IMR-90 (cell line): Measurements from ENCODE around the gene COX4I1. TPM values are rescaled to one million over a fixed set of nuclear protein-coding genes. Genes with fewer than 3 reads are reported as not detected.
A peak's percentile ranks its signal among the peaks of the same experiment; 100 is the strongest.

ENCODE experiments used
- ATAC-seq: fragments of 200-7000 bp; cut with Tn5 transposase; 2 replicates; pipeline ENCODE4 v1.9.1; 2020; ENCODE audit warnings: low read depth, mild to moderate bottlenecking, moderate library complexity
- BruUV-seq: library from RNA; stranded (reverse); fragments of 400-500 nt; replicated peaks from 2 replicates; lab custom pipeline; 2021; lab: Mats Ljungman, UMichigan
- CTCF ChIA-PET: fragments of 300-600 bp; formaldehyde crosslinking; extraction: SDS; loops from one replicate; lab custom pipeline; 2021; ENCODE audit warnings: antibody characterized with exemption; lab: Yijun Ruan, JAX
- POLR2A ChIA-PET: fragments of 300-600 bp; sonication (Branson Sonifier 250); formaldehyde crosslinking; loops from one replicate; lab custom pipeline; 2022; ENCODE audit warnings: antibody characterized with exemption; ENCODE audit not compliant: unreplicated experiment; lab: Charles Lee
- DNase-seq: peaks from one replicate; pipeline ENCODE4 v3.0.0; 2013
- H2AFZ ChIP-seq: replicated peaks from 2 replicates; pipeline ENCODE3; 2013; ENCODE audit warnings: low read length, mild to moderate bottlenecking; ENCODE audit not compliant: poor library complexity
- H2AK5ac ChIP-seq: 2 replicates; pipeline ENCODE4 v1.6.1; 2013; ENCODE audit warnings: low read depth, low read length, inconsistent platforms
- H2AK9ac ChIP-seq: replicated peaks from 2 replicates; pipeline ENCODE3; 2013; ENCODE audit warnings: mild to moderate bottlenecking, low read depth, low read length, moderate library complexity; ENCODE audit not compliant: poor library complexity
- H2BK120ac ChIP-seq: 2 replicates; pipeline ENCODE4 v1.6.1; 2013; ENCODE audit warnings: low read depth, low read length, inconsistent platforms
- H2BK15ac ChIP-seq: 3 replicates; pipeline ENCODE4 v1.6.1; 2013; ENCODE audit warnings: low read depth, low read length, inconsistent platforms
- H2BK20ac ChIP-seq: 2 replicates; pipeline ENCODE4 v1.6.1; 2013; ENCODE audit warnings: low read depth, mild to moderate bottlenecking, inconsistent platforms, low read length, moderate library complexity
- H2BK5ac ChIP-seq: 2 replicates; pipeline ENCODE4 v1.6.1; 2013; ENCODE audit warnings: mild to moderate bottlenecking, low read depth, low read length, inconsistent platforms; ENCODE audit not compliant: poor library complexity, severe bottlenecking
- H3K14ac ChIP-seq: replicated peaks from 2 replicates; pipeline ENCODE4 v1.6.1; 2013; ENCODE audit warnings: low read depth, low read length, inconsistent platforms
- H3K18ac ChIP-seq: 2 replicates; pipeline ENCODE4 v1.6.1; 2013; ENCODE audit warnings: low read depth, low read length, control low read depth
- H3K23ac ChIP-seq: 2 replicates; pipeline ENCODE4 v1.6.1; 2013; ENCODE audit warnings: low read depth, low read length, inconsistent platforms
- H3K27ac ChIP-seq: 2 replicates; pipeline ENCODE4 v1.5.1; 2013; ENCODE audit warnings: mild to moderate bottlenecking, control low read depth, low read length; ENCODE audit not compliant: insufficient read depth
- H3K27me3 ChIP-seq: 2 replicates; pipeline ENCODE4 v1.6.1; 2013; ENCODE audit warnings: low read length; ENCODE audit not compliant: control insufficient read depth, insufficient read depth
- H3K36me3 ChIP-seq: 2 replicates; pipeline ENCODE4 v1.6.1; 2013; ENCODE audit warnings: low read length, mixed read lengths; ENCODE audit not compliant: control insufficient read depth, insufficient read depth
- H3K4ac ChIP-seq: 2 replicates; pipeline ENCODE4 v1.6.1; 2013; ENCODE audit warnings: low read depth, low read length, inconsistent platforms
- H3K4me1 ChIP-seq: 2 replicates; pipeline ENCODE4 v1.6.1; 2013; ENCODE audit warnings: low read length, mixed read lengths; ENCODE audit not compliant: control insufficient read depth, insufficient read depth
- H3K4me2 ChIP-seq: 2 replicates; pipeline ENCODE4 v1.6.1; 2013; ENCODE audit warnings: low read depth, mild to moderate bottlenecking, control low read depth, low read length, moderate library complexity
- H3K4me3 ChIP-seq: 2 replicates; pipeline ENCODE4 v1.5.1; 2013; ENCODE audit warnings: low read depth, mild to moderate bottlenecking, control low read depth, low read length, moderate library complexity; ENCODE audit not compliant: insufficient read depth
- H3K56ac ChIP-seq: 2 replicates; pipeline ENCODE4 v1.6.1; 2013; ENCODE audit warnings: low read length, inconsistent platforms; ENCODE audit not compliant: insufficient read depth; ENCODE audit errors: extremely low read depth
- H3K79me1 ChIP-seq, 2 experiments: 2 replicates each; pipeline ENCODE4 v1.6.1; 2013; ENCODE audit warnings: low read length in 2 of 2, inconsistent platforms in 1 of 2, low read depth in 1 of 2
- H3K9ac ChIP-seq: 2 replicates; pipeline ENCODE4 v1.6.1; 2013; ENCODE audit warnings: low read depth, low read length, control low read depth
- H3K9me1 ChIP-seq: 2 replicates; pipeline ENCODE4 v1.6.1; 2013; ENCODE audit warnings: low read length, inconsistent platforms; ENCODE audit not compliant: insufficient read depth
- H3K9me3 ChIP-seq: 2 replicates; pipeline ENCODE4 v1.6.1; 2013; ENCODE audit warnings: low read length; ENCODE audit not compliant: control insufficient read depth, insufficient read depth
- H4K20me1 ChIP-seq: 2 replicates; pipeline ENCODE4 v1.6.1; 2013; ENCODE audit warnings: low read length, inconsistent platforms; ENCODE audit not compliant: insufficient read depth
- H4K5ac ChIP-seq: 2 replicates; pipeline ENCODE4 v1.6.1; 2013; ENCODE audit warnings: mild to moderate bottlenecking, low read depth, low read length, control low read depth
- H4K8ac ChIP-seq, 2 experiments: 2 replicates each; pipeline ENCODE4 v1.6.1; 2013; ENCODE audit warnings: low read depth in 2 of 2, low read length in 2 of 2, control low read depth in 1 of 2, inconsistent platforms in 1 of 2
- H4K91ac ChIP-seq: 2 replicates; pipeline ENCODE4 v1.6.1; 2013; ENCODE audit warnings: low read depth, low read length, inconsistent platforms; ENCODE audit not compliant: insufficient read depth
- BHLHE40 ChIP-seq: fragments of 150-350 bp; IDR thresholded peaks from 2 replicates; pipeline ENCODE4 v1.6.1; 2016; ENCODE audit warnings: mild to moderate bottlenecking, low read depth, low read length
- CEBPB ChIP-seq: IDR thresholded peaks from 2 replicates; pipeline ENCODE4 v1.6.1; 2012; ENCODE audit warnings: low read depth, low read length, improper control_type of control experiment
- CHD1 ChIP-seq: IDR thresholded peaks from 2 replicates; pipeline ENCODE4 v1.6.1; 2012; ENCODE audit warnings: low read depth, low read length, improper control_type of control experiment
- CTCF ChIP-seq: conservative IDR thresholded peaks from 2 replicates; pipeline ENCODE4 v1.5.1; 2012; ENCODE audit warnings: mild to moderate bottlenecking, low read depth, low read length, improper control_type of control experiment
- FOS ChIP-seq: fragments of 150-350 bp; IDR thresholded peaks from 2 replicates; pipeline ENCODE4 v1.6.1; 2016; ENCODE audit warnings: low read depth, low read length
- MAFK ChIP-seq: IDR thresholded peaks from 2 replicates; pipeline ENCODE4 v1.6.1; 2012; ENCODE audit warnings: low read depth, low read length, improper control_type of control experiment
- MAZ ChIP-seq: IDR thresholded peaks from 2 replicates; pipeline ENCODE4 v1.6.1; 2012; ENCODE audit warnings: low read depth, mild to moderate bottlenecking, low read length, improper control_type of control experiment, moderate library complexity, borderline replicate concordance
- MXI1 ChIP-seq: IDR thresholded peaks from 2 replicates; pipeline ENCODE4 v1.6.1; 2012; ENCODE audit warnings: low read depth, mild to moderate bottlenecking, low read length, moderate library complexity, borderline replicate concordance
- NFE2L2 ChIP-seq: fragments of 150-350 bp; IDR thresholded peaks from 2 replicates; pipeline ENCODE4 v1.6.1; 2016; ENCODE audit warnings: low read depth, mild to moderate bottlenecking, low read length
- POLR2A ChIP-seq: IDR thresholded peaks from 2 replicates; pipeline ENCODE4 v1.6.1; 2012; ENCODE audit warnings: mild to moderate bottlenecking, low read depth, low read length
- RAD21 ChIP-seq: IDR thresholded peaks from 2 replicates; pipeline ENCODE4 v1.6.1; 2012; ENCODE audit warnings: low read length, improper control_type of control experiment
- RFX5 ChIP-seq: IDR thresholded peaks from 2 replicates; pipeline ENCODE4 v1.8.0; 2012; ENCODE audit warnings: low read depth, mild to moderate bottlenecking, low read length, moderate library complexity
- SMC3 ChIP-seq: fragments of 150-350 bp; IDR thresholded peaks from 2 replicates; pipeline ENCODE4 v1.6.1; 2016; ENCODE audit warnings: low read depth, mild to moderate bottlenecking, antibody characterized with exemption, low read length, moderate library complexity
- WGBS, 2 experiments: methylation state at CpG; one replicate each; pipeline versions ENCODE4 v1.1.5 to v1.1.7; 2013; ENCODE audit warnings: missing lambda C conversion rate in 2 of 2; ENCODE audit not compliant: insufficient read length in 1 of 2; ENCODE audit errors: extremely low coverage in 2 of 2; 5-methylcytosine and 5-hydroxymethylcytosine counted together
- dilution Hi-C: fragments of 300-500 bp; cut with HindIII; formaldehyde crosslinking; loops from one replicate; pipeline ENCODE4 v1.14.3; 2018; ENCODE audit warnings: low sequenced_read_pairs; ENCODE audit not compliant: unreplicated experiment
- in situ Hi-C: fragments of 300-500 bp; cut with MboI; formaldehyde crosslinking; loops from 3 replicates; pipeline ENCODE4 v1.14.3; 2019; ENCODE audit warnings: low sequenced_read_pairs, inconsistent platforms, mixed read lengths
- intact Hi-C: fragments of 100-400 bp; cut with micrococcal nuclease; formaldehyde crosslinking; loops from 2 replicates; pipeline ENCODE4 v1.10.0; 2022
- polyA plus RNA-seq, 3 experiments: library from polyadenylated mRNA; depleted of rRNA; stranded (reverse); fragments of >200 nt; gene quantifications; 2 replicates each; pipeline ENCODE4 v1.2.3, GENCODE V29; 2012; ENCODE audit warnings: low replicate concordance in 1 of 3
- total RNA-seq: library from RNA; depleted of rRNA; stranded (reverse); fragments of >200 nt; gene quantifications from 2 replicates; pipeline ENCODE4 v1.2.3, GENCODE V29; 2012
- TF ChIP-seq, protein P1 (sequence below): fragments of 150-350 bp; IDR thresholded peaks from 2 replicates; pipeline ENCODE4 v1.6.1; 2016; ENCODE audit warnings: low read depth, mild to moderate bottlenecking, low read length, moderate library complexity, borderline replicate concordance
- TF ChIP-seq, protein P2 (sequence below): fragments of 150-350 bp; IDR thresholded peaks from 2 replicates; pipeline ENCODE4 v1.6.1; 2017; ENCODE audit warnings: mild to moderate bottlenecking, antibody characterized with exemption, low read length, low read depth

COX4I1 gene
- total and polyA plus RNA-seq, 2 of the 4 experiments (the other 2 are of a cell fraction) = 397 to 700 TPM

DNA sequence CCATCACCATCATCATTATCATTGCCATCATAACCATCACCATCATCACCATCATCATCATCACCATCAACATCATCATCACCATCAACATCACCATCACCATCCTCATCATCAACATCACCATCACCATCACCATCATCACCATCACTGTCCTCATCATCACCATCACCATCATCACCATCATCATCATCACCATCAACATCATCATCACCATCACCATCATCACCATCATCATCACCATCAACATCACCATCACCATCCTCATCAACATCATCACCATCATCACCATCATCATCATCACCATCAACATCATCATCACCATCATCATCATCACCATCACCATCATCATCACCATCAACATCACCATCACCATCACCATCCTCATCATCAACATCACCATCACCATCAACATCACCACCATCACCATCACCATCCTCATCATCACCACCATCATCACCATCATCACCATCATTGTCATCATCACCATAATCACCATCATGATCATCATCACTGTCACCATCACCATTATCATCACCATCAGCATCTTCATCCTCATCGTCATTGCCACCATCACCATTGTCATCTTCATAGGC lies 23.9 kb downstream of the COX4I1 start:
- no peak overlapping the region for H2AFZ ChIP-seq
- no peak overlapping the region for H2AK5ac ChIP-seq
- H4K5ac ChIP-seq = no peak overlapping the region
- H2BK20ac ChIP-seq = no peak overlapping the region
- no peak for ATAC-seq
- no peak overlapping the region; the same call in 1 of the 2 replicates for H3K27ac ChIP-seq
- no peak overlapping the region for H3K56ac ChIP-seq
- H3K4me2 ChIP-seq = peak overlapping the region; percentile 38; the same call in 1 of the 2 replicates
- DNase-seq = no peak
- intact Hi-C loops (loop anchor here (5.0 kb wide), 1 partner anchor 399 kb away; no protein-coding TSS in a partner anchor), in situ Hi-C loops (loop anchor here (5.0 to 25.0 kb wide), 4 partner anchors 161 to 694 kb away; no protein-coding TSS in a partner anchor), dilution Hi-C loops (no loop called here)
- H3K9me1 ChIP-seq = 0 out of 2 replicates have a peak, but pooled peaks cover 6% of the 10 kb centered on the region
- no peak overlapping the region for H4K91ac ChIP-seq
- H4K20me1 ChIP-seq = no peaks in the 10 kb centered on the region
- TF ChIP-seq POLR2A (no peak), MAFK (no peak), CTCF (no peak), MXI1 (no peak), NFE2L2 (no peak), CHD1 (no peak), FOS (no peak), RFX5 (no peak), MAZ (no peak), RAD21 (no peak), CEBPB (no peak), BHLHE40 (no peak), SMC3 (no peak)
- TF ChIP-seq, protein P1, sequence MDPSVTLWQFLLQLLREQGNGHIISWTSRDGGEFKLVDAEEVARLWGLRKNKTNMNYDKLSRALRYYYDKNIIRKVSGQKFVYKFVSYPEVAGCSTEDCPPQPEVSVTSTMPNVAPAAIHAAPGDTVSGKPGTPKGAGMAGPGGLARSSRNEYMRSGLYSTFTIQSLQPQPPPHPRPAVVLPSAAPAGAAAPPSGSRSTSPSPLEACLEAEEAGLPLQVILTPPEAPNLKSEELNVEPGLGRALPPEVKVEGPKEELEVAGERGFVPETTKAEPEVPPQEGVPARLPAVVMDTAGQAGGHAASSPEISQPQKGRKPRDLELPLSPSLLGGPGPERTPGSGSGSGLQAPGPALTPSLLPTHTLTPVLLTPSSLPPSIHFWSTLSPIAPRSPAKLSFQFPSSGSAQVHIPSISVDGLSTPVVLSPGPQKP = no peak
- TF ChIP-seq, protein P2, sequence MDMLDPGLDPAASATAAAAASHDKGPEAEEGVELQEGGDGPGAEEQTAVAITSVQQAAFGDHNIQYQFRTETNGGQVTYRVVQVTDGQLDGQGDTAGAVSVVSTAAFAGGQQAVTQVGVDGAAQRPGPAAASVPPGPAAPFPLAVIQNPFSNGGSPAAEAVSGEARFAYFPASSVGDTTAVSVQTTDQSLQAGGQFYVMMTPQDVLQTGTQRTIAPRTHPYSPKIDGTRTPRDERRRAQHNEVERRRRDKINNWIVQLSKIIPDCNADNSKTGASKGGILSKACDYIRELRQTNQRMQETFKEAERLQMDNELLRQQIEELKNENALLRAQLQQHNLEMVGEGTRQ = no peak
- ChIA-PET POLR2A (no interaction called here), CTCF (no interaction called here)
- H2BK15ac ChIP-seq = no peak overlapping the region
- no peak overlapping the region for H4K8ac ChIP-seq
- H3K23ac ChIP-seq = no peak overlapping the region
- H3K9ac ChIP-seq = no peak overlapping the region
- whole genome bisulfite sequencing, 2 experiments = 80% methylated on average over 1 of the region's 1 CpG; no CpG with 5 or more reads in 1 of the 2 experiments
- H3K27me3 ChIP-seq = peaks cover 40% of the 10 kb centered on the region
- no peak overlapping the region for H3K18ac ChIP-seq
- no peaks in the 10 kb centered on the region for H3K36me3 ChIP-seq
- H2BK120ac ChIP-seq = no peak overlapping the region
- H3K9me3 ChIP-seq = no peaks in the 10 kb centered on the region
- H3K4me3 ChIP-seq = no peak overlapping the region
- H3K4ac ChIP-seq = no peak overlapping the region
- BruUV-seq = no TSS peak
- no peak overlapping the region for H3K14ac ChIP-seq
- no peaks in the 10 kb centered on the region for H3K79me1 ChIP-seq
- H2BK5ac ChIP-seq = peak overlapping the region; percentile 10
- no peak overlapping the region for H2AK9ac ChIP-seq
- peaks cover 3% of the 10 kb centered on the region; the same call in 1 of the 2 replicates for H3K4me1 ChIP-seq
